ENCODE measurements around the gene KLHDC3.

GRCh38 chr6:42968126-42968701 is 45.8 kb upstream of the KLHDC3 start:
- TF ChIP-seq CTCF (conservative IDR thresholded peaks at IDR 0.05; ENCODE audit: low read depth in 2 of 2) = no peak
- TF ChIP-seq JUNB (IDR thresholded peaks at IDR 0.05; ENCODE audit: unreplicated experiment) = no peak
- TF ChIP-seq EZH2 (IDR thresholded peaks at IDR 0.05; ENCODE audit: low read depth, unreplicated experiment) = no peak
- no peak for TF ChIP-seq NANOG (IDR thresholded peaks at IDR 0.05; ENCODE audit: borderline replicate concordance)
- no peak for TF ChIP-seq POLR2AphosphoS5 (IDR thresholded peaks at IDR 0.05; ENCODE audit: low read depth)
